ENCODE results near the gene VAMP2.

Gene VAMP2, protein sequence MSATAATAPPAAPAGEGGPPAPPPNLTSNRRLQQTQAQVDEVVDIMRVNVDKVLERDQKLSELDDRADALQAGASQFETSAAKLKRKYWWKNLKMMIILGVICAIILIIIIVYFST

DNA sequence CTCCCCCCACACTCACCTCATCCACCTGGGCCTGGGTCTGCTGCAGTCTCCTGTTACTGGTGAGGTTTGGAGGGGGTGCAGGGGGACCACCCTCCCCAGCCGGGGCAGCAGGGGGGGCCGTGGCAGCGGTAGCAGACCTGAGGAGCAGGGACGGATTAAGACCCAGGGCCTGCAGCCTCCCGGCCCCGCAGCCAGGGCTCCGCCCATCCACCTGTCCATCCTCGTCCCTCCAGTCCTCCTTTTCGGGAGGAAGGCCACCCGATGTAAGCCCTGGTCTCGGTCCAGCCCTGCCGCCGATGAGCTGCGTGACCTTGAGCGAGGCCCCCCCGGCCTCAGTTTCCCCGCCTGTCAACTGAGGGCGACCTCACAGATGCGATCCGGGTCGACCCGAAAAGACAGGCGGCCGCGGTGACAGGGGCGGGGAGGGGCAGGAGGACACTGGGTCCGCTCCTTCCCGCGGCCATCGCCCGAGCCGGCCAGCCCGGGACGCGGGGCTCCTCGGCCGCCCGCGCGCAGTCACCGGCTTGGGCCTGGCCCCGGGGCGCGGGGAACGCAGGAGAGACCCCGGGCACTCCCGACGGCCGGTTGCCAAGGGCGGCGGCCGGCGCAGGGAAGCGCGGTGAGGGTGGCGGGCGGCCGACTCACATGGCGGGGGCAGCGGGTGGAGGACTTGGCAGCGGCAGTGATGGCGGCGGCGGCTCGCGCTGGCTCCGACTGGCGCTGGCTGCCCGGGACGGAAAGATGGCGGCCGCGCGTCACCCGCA is at the start of gene VAMP2:
Gene VAMP2, minus strand, starts transcription at position 716 of the 764 bp plus-strand sequence. Its CDS starts 69 bp downstream, at position 647.
- DNase-seq, result peak; percentile 71 to 82

DNA sequence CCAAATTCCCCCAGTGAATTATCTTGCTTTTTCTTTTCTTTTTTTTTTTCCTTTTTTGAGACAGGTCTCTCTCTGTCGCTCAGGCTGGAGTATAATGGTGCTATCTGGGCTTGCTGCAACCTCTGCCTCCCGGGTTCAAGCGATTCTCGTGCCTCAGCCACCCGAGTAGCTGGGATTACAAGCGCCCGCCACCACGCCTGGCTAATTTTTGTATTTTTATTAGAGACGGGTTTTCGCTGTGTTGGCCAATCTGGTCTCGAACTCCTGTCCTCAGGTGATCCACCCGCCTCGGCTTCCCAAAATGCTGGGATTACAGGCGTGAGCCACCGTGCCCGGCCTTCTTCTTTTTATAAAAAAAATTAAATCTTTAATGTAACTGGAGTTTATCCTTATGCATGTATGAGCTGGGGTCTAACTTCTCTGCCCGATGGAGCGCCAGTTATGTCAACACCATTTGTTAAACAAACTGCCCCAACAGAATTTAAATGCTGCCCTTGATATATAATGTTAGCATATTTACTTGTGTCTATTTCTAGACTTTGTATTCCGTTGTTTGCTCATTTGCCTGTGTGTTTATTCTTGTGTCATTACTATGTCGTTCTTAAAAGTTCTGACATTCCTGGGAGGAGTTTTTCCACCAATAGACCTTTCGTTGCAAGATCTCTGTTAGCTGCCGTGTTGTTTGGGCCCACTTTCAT is 48.2 kb upstream of the VAMP2 start:
- DNase-seq, result no peak

DNA sequence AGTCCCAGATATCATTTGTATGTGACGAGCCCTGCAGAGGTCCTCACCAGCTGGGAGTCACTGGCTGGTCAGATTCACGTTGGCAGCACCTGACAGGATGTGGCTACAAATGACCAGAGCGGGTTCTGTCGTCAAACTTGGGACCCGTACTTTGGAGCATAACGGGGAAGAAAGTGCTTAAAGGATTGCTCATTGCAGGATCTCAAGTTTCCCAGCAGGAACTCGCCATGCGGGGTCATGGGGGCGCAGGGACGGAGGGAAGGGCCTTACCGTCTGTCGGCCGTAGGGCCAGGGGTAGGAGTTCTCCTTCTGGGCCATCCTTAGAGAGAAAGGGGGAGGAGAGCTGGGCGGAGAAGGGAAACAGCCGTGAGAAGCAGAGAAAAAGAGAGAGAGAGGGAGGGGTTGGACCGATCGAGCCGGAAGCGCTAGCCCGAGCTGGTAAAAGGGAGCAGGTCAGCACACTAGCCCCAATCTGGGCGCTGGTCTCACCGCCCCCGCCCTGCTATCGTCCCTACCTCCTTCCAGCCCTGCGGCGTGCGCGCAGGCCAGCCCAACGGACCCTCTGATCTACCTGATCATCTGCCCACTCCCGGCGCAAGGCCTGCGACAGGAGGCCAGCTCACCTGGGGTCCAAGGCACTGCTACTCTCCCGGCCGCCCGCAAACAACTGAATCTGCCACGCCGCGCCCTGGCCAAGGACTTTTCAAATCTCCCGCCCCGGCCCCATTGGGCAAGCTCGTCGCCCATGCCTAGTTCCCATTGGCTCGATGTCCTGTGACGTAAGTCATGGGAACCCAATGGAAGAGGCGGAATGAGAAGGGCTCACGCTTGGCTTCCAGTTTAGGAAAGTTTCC is 47.4 kb upstream of the VAMP2 start, which contains the start of gene AURKB:
Gene AURKB, minus strand, starts transcription at position 669 of the 854 bp plus-strand sequence. Its CDS starts 351 bp downstream, at position 318.
- DNase-seq, result peak; percentile 87 to 91

DNA sequence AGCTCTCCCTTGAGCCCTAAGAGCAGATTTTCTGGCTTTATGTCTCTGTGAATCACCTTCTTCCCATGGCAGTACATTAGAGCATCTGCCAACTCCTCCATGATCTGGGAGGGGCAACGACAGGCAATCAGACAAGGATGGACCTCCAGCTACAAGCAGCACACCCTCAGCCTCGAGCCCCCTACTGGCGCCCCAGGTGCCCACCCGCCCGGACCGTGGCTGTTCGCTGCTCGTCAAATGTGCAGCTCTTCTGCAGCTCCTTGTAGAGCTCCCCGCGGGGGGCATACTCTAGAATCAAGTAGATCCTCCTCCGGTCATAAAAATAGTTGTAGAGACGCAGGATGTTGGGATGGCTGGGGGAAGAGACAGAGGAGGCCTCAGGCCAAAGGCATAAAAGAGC is 43.8 kb upstream of the VAMP2 start:
- DNase-seq, result no peak

DNA sequence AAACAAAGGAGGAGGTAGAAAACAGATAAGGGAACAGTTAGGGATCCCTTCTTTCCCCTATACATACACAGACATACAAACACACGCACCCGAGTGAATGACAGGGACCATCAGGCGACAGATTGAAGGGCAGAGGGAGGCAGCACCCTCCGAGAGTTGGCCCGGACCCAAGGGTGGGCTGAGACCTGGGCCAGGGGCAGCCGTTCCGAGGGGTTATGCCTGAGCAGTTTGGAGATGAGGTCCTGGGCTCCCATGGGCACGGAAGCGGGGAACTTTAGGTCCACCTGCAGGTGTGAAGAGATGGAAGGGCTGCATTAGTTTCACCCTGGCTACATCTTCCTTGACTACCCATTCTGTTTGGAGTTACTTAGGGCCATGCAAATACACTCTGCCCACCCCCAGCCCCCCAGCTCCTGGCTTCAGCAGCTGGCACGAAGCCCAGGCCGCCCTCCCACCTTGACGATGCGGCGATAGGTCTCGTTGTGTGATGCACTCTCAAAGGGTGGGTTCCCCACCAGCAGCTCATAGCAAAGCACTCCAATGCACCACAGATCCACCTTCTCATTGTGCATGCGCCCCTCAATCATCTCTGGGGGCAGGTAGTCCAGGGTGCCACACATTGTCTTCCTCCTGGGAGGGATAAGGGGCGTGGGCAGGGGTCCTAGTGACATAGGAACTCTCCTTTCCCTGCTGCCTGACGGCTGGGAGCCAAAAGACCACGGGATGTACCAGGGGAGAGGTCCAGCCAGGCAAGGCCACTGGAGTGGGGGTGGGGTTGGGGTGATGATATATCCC is 42.2 kb upstream of the VAMP2 start:
- DNase-seq, result no peak

DNA sequence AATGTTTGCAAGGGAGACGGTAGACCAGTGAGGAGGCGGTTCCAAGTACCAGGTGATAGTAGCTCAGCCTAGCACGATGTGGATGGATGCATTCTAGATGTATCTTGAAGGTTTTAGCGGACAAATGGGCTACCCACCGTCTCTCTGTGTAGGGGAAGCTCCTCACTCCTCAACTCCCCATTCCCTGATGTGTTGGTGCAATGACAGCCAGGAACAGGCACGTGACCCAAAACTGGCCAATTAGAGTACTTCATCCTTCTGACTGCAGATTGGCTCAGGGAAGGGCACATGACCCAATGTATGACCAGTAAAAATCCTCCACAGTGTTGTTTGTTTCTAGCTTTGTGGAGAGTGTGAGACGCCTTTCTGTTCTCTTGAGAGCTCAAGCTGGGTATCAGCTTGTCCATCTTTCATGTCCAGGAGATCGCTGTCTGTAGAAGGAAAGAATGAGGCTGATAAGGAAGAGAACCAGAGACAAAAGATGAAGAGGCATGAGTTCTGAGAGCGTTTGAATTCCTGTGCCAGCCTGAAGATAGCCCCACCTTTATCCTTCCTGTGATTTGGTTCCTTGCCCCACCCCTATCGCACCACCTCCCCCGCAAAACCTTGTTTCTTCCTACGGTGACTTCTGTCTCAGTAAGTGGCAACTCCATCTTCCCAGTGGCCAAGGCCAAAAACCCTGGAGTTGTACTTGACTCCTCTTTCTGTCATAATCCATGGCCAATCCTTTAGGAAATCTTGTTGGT is 29.5 kb upstream of the VAMP2 start:
- peak in 1 of 2 donors; percentile 51 for DNase-seq

DNA sequence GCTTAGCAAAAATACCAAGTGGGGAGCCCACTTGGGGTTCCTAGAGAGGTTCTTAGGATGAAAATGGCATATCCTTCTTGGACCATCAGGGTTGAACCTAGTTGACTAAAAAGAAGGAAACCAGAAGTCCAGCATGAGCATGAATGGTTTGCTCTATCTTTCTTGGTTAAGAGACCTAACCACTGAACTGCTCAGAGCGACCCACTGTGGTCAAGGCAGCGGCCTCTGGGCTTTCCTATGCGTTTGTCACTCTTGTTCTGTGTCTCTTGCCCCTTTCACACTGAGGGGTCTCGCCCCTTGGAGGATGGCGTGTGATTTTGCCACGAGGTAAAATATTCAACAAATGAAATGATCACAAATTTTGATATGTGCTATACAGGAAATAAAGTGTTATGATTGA is 27.8 kb upstream of the VAMP2 start:
- no peak for DNase-seq

DNA sequence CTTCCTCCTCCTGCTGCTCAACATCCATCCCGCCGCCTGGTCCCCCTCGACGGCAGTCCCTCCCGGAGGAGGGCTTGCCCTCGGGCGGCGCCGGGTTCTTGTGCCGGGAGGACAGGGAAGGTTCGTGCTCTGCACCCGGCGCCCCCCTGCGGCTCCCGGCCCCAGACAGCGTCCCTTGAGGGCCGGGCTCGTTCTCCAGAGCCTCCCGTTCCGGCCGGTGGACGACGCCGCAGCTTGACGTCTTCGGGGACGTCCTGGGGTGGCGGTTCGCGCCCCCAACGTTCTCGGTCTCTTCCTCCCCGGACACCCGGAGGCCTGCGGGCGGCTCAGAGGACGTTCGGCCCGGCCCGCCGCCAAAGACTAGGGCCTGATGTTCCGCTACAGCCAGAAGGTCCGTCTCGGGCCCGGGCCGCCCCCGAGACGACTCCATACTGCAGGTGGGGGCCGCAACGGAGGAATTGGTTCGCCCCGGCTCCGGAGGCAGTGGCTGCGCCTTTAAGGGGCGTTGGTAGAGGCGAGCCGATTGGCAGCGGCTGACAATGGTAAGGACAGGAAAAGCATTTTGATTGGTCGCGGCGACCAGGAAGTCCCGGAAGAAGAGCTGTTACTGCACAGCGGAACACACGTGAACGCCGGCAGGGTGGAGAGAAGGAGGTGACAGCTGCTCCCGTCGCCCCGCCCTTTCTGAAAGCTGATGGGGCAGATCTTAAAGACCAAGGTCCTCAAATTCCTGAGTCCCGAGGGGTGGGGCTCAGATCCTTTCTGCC is 27.1 kb upstream of the VAMP2 start, which contains the start of gene BORCS6:
Gene BORCS6, minus strand, starts transcription at position 470 of the 767 bp plus-strand sequence. Its CDS starts 40 bp downstream, at position 430.
- peak; percentile 84 to 89 for DNase-seq

DNA sequence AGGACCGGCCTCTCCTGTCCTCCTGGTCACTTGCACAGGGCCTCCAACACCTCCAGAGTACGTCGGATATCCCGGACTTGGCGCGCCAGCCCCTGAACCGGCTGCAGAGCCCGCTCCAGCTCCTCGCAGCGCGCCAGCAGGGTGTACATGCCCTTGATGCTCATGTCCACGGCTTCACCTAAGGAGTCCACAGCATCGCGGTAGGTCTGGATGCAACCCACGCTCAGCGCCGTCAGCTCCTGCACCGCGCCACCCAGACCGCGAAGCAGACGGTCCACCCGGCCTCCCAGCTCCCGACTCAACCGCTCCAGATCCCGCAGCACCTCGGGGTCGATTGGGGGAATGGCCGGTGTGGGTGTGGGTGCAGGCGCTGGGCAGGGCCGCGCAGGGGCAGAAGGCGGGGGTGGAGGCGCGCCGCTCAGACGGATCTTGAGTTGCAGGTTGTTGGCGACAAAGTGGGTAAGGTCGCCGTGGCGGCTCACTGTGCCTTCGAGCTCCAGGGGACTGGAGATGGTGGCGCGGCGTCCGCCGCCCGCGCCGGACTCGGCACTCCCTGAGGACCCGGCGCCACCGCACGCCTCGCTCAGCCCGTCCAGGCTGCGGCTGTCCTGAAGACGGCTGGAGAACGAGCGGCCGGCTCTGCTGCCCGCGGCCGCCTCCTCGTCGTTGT is 26.4 kb upstream of the VAMP2 start:
- no peak for DNase-seq

DNA sequence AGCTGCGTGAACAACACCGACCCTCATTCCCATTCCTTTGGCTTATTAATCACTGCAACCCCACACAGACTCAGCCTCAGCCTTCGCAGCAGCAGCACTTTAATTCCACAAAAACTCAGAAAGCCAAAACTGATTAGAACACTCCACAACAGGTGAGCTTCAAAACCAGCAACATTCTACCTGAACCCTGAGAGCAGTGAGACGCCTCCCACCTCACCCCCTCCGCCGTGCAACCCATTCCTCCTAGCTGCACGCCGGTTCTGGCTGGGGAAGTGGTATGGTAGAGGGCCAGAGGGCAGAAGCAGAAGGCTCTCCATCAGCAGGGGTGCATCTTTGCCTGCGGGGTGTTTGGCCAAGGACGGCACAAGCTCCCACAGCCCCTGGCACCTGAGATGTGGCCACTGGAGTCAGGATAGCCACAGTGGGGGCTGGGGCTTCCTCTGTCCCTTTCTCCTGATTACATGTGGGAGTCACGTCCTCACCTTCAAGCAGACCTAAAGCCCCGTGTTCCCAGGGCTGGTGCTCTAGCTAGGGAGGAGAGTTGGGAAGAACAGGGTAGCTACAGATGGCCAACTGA is 25.6 kb upstream of the VAMP2 start:
- no peak for DNase-seq

DNA sequence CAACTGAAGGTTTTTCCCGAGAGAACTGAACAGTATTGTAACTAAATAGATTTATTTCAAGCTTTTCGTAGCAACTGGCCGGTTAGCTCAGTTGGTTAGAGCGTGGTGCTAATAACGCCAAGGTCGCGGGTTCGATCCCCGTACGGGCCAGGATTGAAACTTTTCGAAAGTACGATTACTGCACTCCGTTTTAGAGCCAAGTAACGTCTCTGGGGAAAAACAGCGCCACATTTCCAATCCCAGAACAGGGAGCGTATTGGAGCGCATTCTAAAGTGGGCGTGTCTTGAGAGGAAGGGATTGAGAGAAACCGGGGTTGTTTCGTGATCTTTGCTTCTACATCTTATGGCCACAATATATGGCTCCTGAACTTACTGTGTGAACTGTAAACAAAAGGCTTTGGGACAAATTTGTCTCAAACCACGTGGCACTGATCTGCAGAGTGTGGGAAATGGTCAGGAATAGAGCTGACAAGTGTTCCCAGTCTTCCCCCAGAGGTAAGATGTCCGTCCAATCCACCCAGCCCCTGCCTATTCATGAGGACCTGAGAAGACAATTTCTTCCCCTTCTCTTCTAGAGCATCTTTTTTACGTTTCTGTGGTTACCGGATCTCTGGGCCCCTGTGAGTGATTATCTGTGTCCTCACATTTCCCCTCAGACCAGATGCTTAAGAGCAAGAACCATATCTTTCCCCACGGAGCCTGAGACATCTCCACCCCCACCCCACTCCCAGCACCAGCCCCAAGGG is 24.9 kb upstream of the VAMP2 start:
- DNase-seq, result peak; percentile 95 to 96

DNA sequence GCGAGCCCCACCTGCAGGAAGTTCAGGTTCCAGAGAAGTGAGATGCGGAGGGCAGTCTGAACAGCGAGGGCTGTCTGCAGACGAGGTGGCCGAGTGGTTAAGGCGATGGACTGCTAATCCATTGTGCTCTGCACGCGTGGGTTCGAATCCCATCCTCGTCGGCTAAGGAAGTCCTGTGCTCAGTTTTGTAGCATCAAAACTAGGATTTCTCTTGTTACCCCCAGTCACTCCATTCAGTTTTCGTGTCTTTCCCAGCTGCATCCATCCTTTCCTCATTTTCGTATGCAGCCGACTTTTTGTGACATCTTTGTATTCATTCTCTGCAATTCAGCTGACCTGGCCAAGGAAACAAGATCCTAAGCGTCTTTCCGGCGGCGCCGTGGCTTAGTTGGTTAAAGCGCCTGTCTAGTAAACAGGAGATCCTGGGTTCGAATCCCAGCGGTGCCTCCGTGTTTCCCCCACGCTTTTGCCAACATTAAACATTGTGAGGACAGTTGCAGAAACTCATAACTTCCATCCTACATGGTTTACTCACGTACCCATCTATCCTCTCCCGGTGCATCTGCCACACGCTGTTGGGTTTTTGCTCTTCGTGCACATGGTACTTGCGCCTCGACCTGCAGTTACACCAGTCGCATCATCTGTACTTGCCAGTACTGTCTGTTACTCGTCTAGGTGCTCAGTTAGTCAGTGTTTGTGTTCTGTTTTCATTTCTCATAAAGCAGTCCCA is 24.2 kb upstream of the VAMP2 start:
- peak; percentile 99 for DNase-seq

DNA sequence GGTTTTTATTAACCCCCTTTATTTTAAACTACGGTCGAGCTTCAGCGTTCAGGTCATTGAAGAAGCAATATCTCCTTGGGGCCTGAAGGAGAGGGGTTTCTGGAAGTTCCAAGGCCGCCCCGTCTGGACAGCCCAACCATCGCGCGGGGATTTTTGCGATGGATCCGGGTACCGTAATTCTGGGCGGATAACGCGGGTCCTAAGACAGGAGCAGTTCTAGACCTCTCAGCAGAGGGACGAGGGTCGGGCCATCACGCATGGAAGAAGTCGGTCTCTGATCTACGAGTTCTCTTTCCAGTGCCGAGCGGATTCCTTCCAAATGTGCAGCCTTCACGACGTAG is 23.7 kb upstream of the VAMP2 start:
- DNase-seq, result no peak

DNA sequence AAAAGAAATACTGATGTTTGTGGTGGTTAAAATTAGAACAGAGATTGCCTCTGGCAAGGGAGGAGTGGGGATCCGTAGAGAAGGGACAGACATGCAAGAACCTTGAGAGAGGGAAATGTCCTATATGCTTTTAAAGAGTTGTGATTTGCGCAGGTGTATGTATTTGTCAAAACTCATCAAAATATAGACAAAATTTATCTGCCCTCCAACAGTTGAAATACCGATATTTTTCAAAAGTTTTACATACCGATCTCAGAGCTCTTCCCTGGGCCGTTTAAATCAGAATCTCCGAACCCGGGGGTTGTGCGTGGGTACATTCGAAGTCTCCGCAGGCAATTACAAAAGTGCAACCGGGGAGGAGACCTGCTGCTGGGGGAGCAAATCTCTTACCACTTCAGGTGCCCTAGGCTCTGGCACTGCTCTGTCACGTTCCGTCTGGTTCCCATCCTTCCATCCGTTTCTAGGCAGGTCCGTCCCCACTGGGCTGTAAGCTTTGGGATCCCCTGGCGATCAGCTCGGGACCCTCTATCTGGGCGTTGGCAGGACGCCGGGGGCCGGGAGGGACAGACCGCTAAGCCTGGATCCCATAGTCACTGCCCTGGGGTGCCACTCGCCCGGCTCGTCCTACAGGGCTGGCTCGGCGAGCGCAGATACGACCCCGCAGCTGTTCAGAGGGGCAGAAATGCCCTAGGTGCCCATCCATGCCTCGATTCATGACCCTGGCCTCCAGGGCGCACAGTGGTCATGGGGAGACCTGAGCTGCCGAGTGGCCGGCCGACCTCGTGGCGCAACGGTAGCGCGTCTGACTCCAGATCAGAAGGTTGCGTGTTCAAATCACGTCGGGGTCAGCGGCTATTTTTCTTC is 23.1 kb upstream of the VAMP2 start:
- peak; percentile 99 for DNase-seq

DNA sequence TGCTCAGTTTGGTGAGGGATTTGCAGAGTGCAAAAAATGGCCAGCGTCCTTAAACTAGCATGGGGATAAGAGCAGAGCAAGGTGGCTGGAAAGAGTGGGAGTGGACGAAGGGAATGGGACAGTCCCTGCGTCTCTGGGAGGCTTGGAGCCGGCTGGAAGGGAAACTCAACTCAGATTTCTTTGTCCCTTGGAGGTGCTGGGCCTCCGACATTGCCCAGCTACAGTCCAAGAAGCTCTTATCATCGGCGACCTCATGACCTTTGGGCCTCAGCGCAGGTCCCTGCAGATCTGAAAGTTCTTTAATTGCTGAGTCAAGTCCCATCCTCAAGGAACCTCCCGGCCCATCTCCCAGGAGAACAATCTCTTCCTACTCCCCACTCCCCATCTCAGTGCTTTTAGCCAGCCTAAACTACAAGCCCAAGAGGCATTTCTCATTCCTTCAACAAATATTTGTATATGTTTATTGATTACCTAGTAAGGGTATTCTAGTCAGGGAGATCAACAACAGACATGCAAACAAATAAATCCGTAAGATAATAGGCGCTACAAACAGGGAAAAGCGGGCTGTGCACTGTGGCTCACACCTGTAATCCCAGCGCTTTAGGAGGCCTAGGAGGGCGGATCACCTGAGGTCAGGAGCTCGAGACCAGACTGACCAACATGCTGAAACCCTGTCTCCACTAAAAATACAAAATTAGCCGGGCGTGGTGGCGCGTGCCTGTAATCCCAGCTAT is 14.4 kb upstream of the VAMP2 start:
- DNase-seq, result no peak

DNA sequence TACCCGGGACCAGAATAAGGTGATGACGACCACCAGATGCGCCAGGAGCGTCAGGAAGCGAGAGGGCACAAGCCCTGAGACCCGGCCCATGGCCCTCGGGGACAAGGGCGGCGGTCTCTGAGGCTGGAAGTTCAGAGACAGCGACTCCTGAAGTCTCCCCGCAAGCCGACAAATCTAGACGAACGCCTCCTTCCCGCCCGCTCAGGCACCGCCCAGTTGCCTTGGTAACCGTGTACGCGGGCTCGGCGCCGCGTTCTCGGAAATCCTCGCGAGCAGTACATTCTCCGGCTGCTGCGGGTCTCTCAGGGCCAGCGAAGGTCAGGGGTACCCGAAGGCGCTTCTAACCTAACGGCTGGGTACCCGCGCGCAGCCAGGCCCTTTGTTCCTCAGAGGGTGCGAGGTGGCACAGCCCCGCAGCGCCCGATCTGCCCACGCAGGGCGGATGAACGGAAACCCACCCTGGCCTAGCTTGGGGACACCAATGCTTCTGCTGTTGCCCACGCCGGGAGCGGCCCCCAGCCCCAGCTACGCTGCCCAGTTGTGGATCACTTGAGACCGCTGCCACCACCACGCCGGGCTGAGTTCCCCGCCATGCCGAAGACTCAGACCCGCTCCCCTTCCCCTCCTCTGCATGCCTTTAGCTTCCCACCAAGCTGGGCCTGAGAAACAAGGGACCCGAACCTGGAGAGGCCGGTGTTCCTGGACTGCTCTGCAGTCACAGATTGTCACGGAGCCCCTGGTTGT is 13.6 kb upstream of the VAMP2 start, which contains the start of gene TMEM107:
Gene TMEM107, minus strand, starts transcription at position 184 of the 744 bp plus-strand sequence. Its CDS starts 94 bp downstream, at position 90.
- DNase-seq, result peak; percentile 79 to 85

Measured in stimulated activated CD4-positive, alpha-beta T cell treated with anti-CD3 and anti-CD28 coated beads, Interleukin-2, amount 100 ng/mL, for 48 hours (primary cell).